ENCODE results near the gene ALG11. TPM values are rescaled to one million over a fixed set of nuclear protein-coding genes. Genes with fewer than 3 reads are reported as not detected.
"Not testable (repeated sequence)": the region's sequence is repeated elsewhere in the genome, so short reads cannot be mapped to it uniquely, and the experiment has no call there.

Gene ALG11
- polyA plus RNA-seq, 2 donors = 2.3 to 2.9 TPM

GRCh38 chr13:51977625-51978024 is 34.6 kb upstream of the ALG11 start:
- WGBS, 2 donors = 94 to 96% methylated on average over 5 of the region's 5 CpGs
- H3K9me3 ChIP-seq (ENCODE audit: control insufficient read depth in 2 of 2, insufficient read depth in 1 of 2, low read depth in 1 of 2, low read length in 1 of 2) = no peaks in the 10 kb centered on the region
- H3K27ac ChIP-seq (ENCODE audit: low read depth in 2 of 2, low read length in 1 of 2) = no peak overlapping the region
- H3K27me3 ChIP-seq (ENCODE audit: control insufficient read depth in 1 of 2, insufficient read depth in 2 of 2, low read length in 2 of 2) = no peaks in the 10 kb centered on the region
- H3K4me1 ChIP-seq (ENCODE audit: control insufficient read depth in 2 of 2, insufficient read depth in 2 of 2, low read length in 1 of 2) = no peaks in the 10 kb centered on the region
- H3K36me3 ChIP-seq (ENCODE audit: control insufficient read depth in 2 of 2, insufficient read depth in 2 of 2, low read length in 1 of 2) = peaks cover 0 to 2% of the 10 kb centered on the region in 2 donors
- H3K4me3 ChIP-seq (ENCODE audit: low read depth in 1 of 2, low read length in 2 of 2) = no peak overlapping the region

- WGBS, 2 donors = 53 to 67% methylated on average over 5 of the region's 5 CpGs
- Histone ChIP-seq H3K27me3 (ENCODE audit: control insufficient read depth in 1 of 2, insufficient read depth in 2 of 2, low read length in 2 of 2) (no peaks in the 10 kb centered on the region), H3K4me1 (ENCODE audit: control insufficient read depth in 2 of 2, insufficient read depth in 2 of 2, low read length in 1 of 2) (no peaks in the 10 kb centered on the region)
These were observed 33.2 kb upstream of the ALG11 start for GRCh38 chr13:51978796-51979556.

GRCh38 chr13:51980908-51981307 is 31.3 kb upstream of the ALG11 start:
- Histone ChIP-seq H3K4me1 (ENCODE audit: control insufficient read depth in 2 of 2, insufficient read depth in 2 of 2, low read length in 1 of 2) (no peaks in the 10 kb centered on the region), H3K36me3 (ENCODE audit: control insufficient read depth in 2 of 2, insufficient read depth in 2 of 2, low read length in 1 of 2) (no peaks in the 10 kb centered on the region), H3K27ac (ENCODE audit: low read depth in 2 of 2, low read length in 1 of 2) (no peak overlapping the region), H3K9me3 (ENCODE audit: control insufficient read depth in 2 of 2, insufficient read depth in 1 of 2, low read depth in 1 of 2, low read length in 1 of 2) (no peaks in the 10 kb centered on the region), H3K4me3 (ENCODE audit: low read depth in 1 of 2, low read length in 2 of 2) (no peak overlapping the region), H3K27me3 (ENCODE audit: control insufficient read depth in 1 of 2, insufficient read depth in 2 of 2, low read length in 2 of 2) (no peaks in the 10 kb centered on the region)
- WGBS, 2 donors = 63 to 64% methylated on average over 4 of the region's 4 CpGs

More at GRCh38 chr13:51978796-51979556, 33.2 kb upstream of the ALG11 start:
- Histone ChIP-seq H3K36me3 (ENCODE audit: control insufficient read depth in 2 of 2, insufficient read depth in 2 of 2, low read length in 1 of 2) (peaks cover 0 to 2% of the 10 kb centered on the region in 2 donors), H3K4me3 (ENCODE audit: low read depth in 1 of 2, low read length in 2 of 2) (no peak overlapping the region), H3K9me3 (ENCODE audit: control insufficient read depth in 2 of 2, insufficient read depth in 1 of 2, low read depth in 1 of 2, low read length in 1 of 2) (no peaks in the 10 kb centered on the region), H3K27ac (ENCODE audit: low read depth in 2 of 2, low read length in 1 of 2) (no peak overlapping the region)

GRCh38 chr13:51981355-51981754 is 30.8 kb upstream of the ALG11 start:
- H3K27me3 ChIP-seq (ENCODE audit: control insufficient read depth in 1 of 2, insufficient read depth in 2 of 2, low read length in 2 of 2) = no peaks in the 10 kb centered on the region
- H3K36me3 ChIP-seq (ENCODE audit: control insufficient read depth in 2 of 2, insufficient read depth in 2 of 2, low read length in 1 of 2) = no peaks in the 10 kb centered on the region
- H3K9me3 ChIP-seq (ENCODE audit: control insufficient read depth in 2 of 2, insufficient read depth in 1 of 2, low read depth in 1 of 2, low read length in 1 of 2) = no peaks in the 10 kb centered on the region
- 85 to 89% methylated on average over 4 of the region's 4 CpGs for WGBS, 2 donors
- no peak overlapping the region for H3K4me3 ChIP-seq (ENCODE audit: low read depth in 1 of 2, low read length in 2 of 2)
- H3K27ac ChIP-seq (ENCODE audit: low read depth in 2 of 2, low read length in 1 of 2) = no peak overlapping the region
- no peaks in the 10 kb centered on the region for H3K4me1 ChIP-seq (ENCODE audit: control insufficient read depth in 2 of 2, insufficient read depth in 2 of 2, low read length in 1 of 2)

GRCh38 chr13:51983292-51983691 is 28.9 kb upstream of the ALG11 start:
- not testable (repeated sequence) for H3K36me3 ChIP-seq (ENCODE audit: control insufficient read depth in 2 of 2, insufficient read depth in 2 of 2, low read length in 1 of 2); H3K4me1 ChIP-seq (ENCODE audit: control insufficient read depth in 2 of 2, insufficient read depth in 2 of 2, low read length in 1 of 2); H3K27ac ChIP-seq (ENCODE audit: low read depth in 2 of 2, low read length in 1 of 2); H3K9me3 ChIP-seq (ENCODE audit: control insufficient read depth in 2 of 2, insufficient read depth in 1 of 2, low read depth in 1 of 2, low read length in 1 of 2); H3K4me3 ChIP-seq (ENCODE audit: low read depth in 1 of 2, low read length in 2 of 2); H3K27me3 ChIP-seq (ENCODE audit: control insufficient read depth in 1 of 2, insufficient read depth in 2 of 2, low read length in 2 of 2)
- 79 to 89% methylated on average over 3 of the region's 3 CpGs for WGBS, 2 donors

GRCh38 chr13:51984904-51985303 is 27.3 kb upstream of the ALG11 start:
- H3K4me3 ChIP-seq (ENCODE audit: low read depth in 1 of 2, low read length in 2 of 2); H3K27ac ChIP-seq (ENCODE audit: low read depth in 2 of 2, low read length in 1 of 2); H3K9me3 ChIP-seq (ENCODE audit: control insufficient read depth in 2 of 2, insufficient read depth in 1 of 2, low read depth in 1 of 2, low read length in 1 of 2); H3K27me3 ChIP-seq (ENCODE audit: control insufficient read depth in 1 of 2, insufficient read depth in 2 of 2, low read length in 2 of 2); H3K36me3 ChIP-seq (ENCODE audit: control insufficient read depth in 2 of 2, insufficient read depth in 2 of 2, low read length in 1 of 2); H3K4me1 ChIP-seq (ENCODE audit: control insufficient read depth in 2 of 2, insufficient read depth in 2 of 2, low read length in 1 of 2): not testable (repeated sequence)
- WGBS, 2 donors = 86 to 91% methylated on average over 4 of the region's 4 CpGs

- H3K27me3 ChIP-seq (ENCODE audit: control insufficient read depth in 1 of 2, insufficient read depth in 2 of 2, low read length in 2 of 2) = no peaks in the 10 kb centered on the region
- no peak overlapping the region for H3K4me3 ChIP-seq (ENCODE audit: low read depth in 1 of 2, low read length in 2 of 2)
- no peaks in the 10 kb centered on the region for H3K36me3 ChIP-seq (ENCODE audit: control insufficient read depth in 2 of 2, insufficient read depth in 2 of 2, low read length in 1 of 2)
- H3K9me3 ChIP-seq (ENCODE audit: control insufficient read depth in 2 of 2, insufficient read depth in 1 of 2, low read depth in 1 of 2, low read length in 1 of 2) = no peaks in the 10 kb centered on the region
- H3K27ac ChIP-seq (ENCODE audit: low read depth in 2 of 2, low read length in 1 of 2) = no peak overlapping the region
- 84 to 85% methylated on average over 3 of the region's 3 CpGs for WGBS, 2 donors
- H3K4me1 ChIP-seq (ENCODE audit: control insufficient read depth in 2 of 2, insufficient read depth in 2 of 2, low read length in 1 of 2) = no peaks in the 10 kb centered on the region
These were observed 23.1 kb upstream of the ALG11 start for GRCh38 chr13:51988988-51989618.

GRCh38 chr13:51993713-51994112 is 18.5 kb upstream of the ALG11 start:
- H3K36me3 ChIP-seq (ENCODE audit: control insufficient read depth in 2 of 2, insufficient read depth in 2 of 2, low read length in 1 of 2) = no peaks in the 10 kb centered on the region
- peaks cover 6 to 7% of the 10 kb centered on the region in 2 donors for H3K4me1 ChIP-seq (ENCODE audit: control insufficient read depth in 2 of 2, insufficient read depth in 2 of 2, low read length in 1 of 2)
- no peak overlapping the region for H3K4me3 ChIP-seq (ENCODE audit: low read depth in 1 of 2, low read length in 2 of 2)
- H3K9me3 ChIP-seq (ENCODE audit: control insufficient read depth in 2 of 2, insufficient read depth in 1 of 2, low read depth in 1 of 2, low read length in 1 of 2) = no peaks in the 10 kb centered on the region
- no peaks in the 10 kb centered on the region for H3K27me3 ChIP-seq (ENCODE audit: control insufficient read depth in 1 of 2, insufficient read depth in 2 of 2, low read length in 2 of 2)
- no peak overlapping the region for H3K27ac ChIP-seq (ENCODE audit: low read depth in 2 of 2, low read length in 1 of 2)
- WGBS, 2 donors = 79 to 88% methylated on average over 2 of the region's 2 CpGs

- no peaks in the 10 kb centered on the region for H3K9me3 ChIP-seq (ENCODE audit: control insufficient read depth in 2 of 2, insufficient read depth in 1 of 2, low read depth in 1 of 2, low read length in 1 of 2)
- H3K27ac ChIP-seq (ENCODE audit: low read depth in 2 of 2, low read length in 1 of 2) = peak overlapping the region in 1 of 2 donors; percentile 24
- WGBS, 2 donors = 28 to 29% methylated on average over 9 of the region's 9 CpGs
These were observed 16.3 kb upstream of the ALG11 start for GRCh38 chr13:51995677-51996551.

More at GRCh38 chr13:51995677-51996551, 16.3 kb upstream of the ALG11 start:
- Histone ChIP-seq H3K36me3 (ENCODE audit: control insufficient read depth in 2 of 2, insufficient read depth in 2 of 2, low read length in 1 of 2) (no peaks in the 10 kb centered on the region), H3K4me3 (ENCODE audit: low read depth in 1 of 2, low read length in 2 of 2) (no peak overlapping the region), H3K4me1 (ENCODE audit: control insufficient read depth in 2 of 2, insufficient read depth in 2 of 2, low read length in 1 of 2) (peaks cover 6 to 10% of the 10 kb centered on the region in 2 donors), H3K27me3 (ENCODE audit: control insufficient read depth in 1 of 2, insufficient read depth in 2 of 2, low read length in 2 of 2) (no peaks in the 10 kb centered on the region)
